Bronchial epithelial cell (primary cell): ENCODE results near the gene FBXL17. TPM values are rescaled to one million over a fixed set of nuclear protein-coding genes. Genes with fewer than 3 reads are reported as not detected.
A peak's percentile ranks its signal among the peaks of the same experiment; 100 is the strongest.

ENCODE experiments used
- DNase-seq: peaks from one replicate; pipeline ENCODE4 v3.0.0-alpha.2; 2010; ENCODE audit warnings: low read depth
- FAIRE-seq: peaks from 2 replicates; lab custom pipeline; 2011; peaks lifted over from hg19 to GRCh38; lab: Jason Lieb, UNC
- H3K27me3 ChIP-seq: 2 replicates; pipeline ENCODE4 v1.5.1; 2011; ENCODE audit warnings: low read length; ENCODE audit not compliant: control insufficient read depth, insufficient read depth
- H3K36me3 ChIP-seq: 2 replicates; pipeline ENCODE4 v1.5.1; 2011; ENCODE audit warnings: low read length; ENCODE audit not compliant: control insufficient read depth, insufficient read depth
- H3K4me3 ChIP-seq: 2 replicates; pipeline ENCODE4 v1.5.1; 2011; ENCODE audit warnings: mild to moderate bottlenecking, low read depth, low read length, control low read depth
- CTCF ChIP-seq: IDR thresholded peaks from 2 replicates; pipeline ENCODE4 v1.5.1; 2011; ENCODE audit warnings: mild to moderate bottlenecking, moderate library complexity, low read length, control low read depth, inconsistent platforms; ENCODE audit not compliant: insufficient read depth, severe bottlenecking
- total RNA-seq: library from RNA; depleted of rRNA; stranded (reverse); fragments of >200 nt; gene quantifications from 2 replicates; pipeline ENCODE4 v1.2.1, GENCODE V29; 2014

Gene FBXL17
- total RNA-seq, 1 donor from 2014 or later, result 6.6 TPM

DNA sequence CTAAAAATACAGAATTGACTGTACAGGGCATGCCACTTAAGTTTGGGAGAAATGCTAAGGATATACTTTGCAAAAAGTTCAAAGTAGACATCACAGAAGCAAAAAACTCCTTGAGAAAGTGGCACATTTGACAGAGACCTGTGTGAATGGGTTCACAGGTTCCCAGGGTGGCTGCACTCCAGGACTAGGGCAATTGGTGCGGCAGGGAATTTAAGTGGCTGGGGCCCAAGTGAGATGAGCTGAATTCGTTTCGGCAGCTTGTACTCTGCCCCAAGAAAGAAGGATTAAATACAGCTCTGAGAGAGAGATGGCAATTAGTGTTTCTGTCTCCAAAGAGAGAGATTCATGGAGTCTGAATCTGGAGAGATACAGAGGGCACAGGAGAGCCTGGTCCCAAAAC is 280.1 kb downstream of the FBXL17 start:
- no peaks in the 10 kb centered on the region for H3K27me3 ChIP-seq
- no peak for TF ChIP-seq CTCF
- no peak overlapping the region for H3K4me3 ChIP-seq
- no peak for DNase-seq
- H3K36me3 ChIP-seq, result no peaks in the 10 kb centered on the region
- FAIRE-seq, result no peak

DNA sequence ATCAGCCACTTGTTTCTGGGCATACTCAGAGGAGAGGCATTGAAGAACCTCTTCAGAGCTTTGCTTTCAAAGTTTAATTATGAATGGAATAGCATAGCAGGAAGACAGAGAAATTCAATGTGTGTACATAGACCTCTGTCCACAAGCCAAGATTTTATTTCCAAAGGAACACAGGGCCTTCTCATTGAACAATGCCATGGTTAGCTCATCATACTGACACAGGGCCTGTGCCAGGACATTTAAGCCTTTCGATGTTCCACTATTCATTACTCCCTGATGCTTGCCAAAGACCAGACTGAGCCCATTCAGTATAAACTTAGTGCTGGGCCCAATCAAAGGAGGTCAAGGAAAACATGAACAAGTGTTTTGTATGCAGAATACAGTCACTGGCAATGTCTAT is 280.8 kb downstream of the FBXL17 start:
- H3K27me3 ChIP-seq, result no peaks in the 10 kb centered on the region
- FAIRE-seq (no peak), DNase-seq (no peak)
- H3K36me3 ChIP-seq, result no peaks in the 10 kb centered on the region
- H3K4me3 ChIP-seq, result no peak overlapping the region
- TF ChIP-seq CTCF, result no peak

- H3K27me3 ChIP-seq, result no peaks in the 10 kb centered on the region
- DNase-seq (no peak), FAIRE-seq (no peak)
- no peaks in the 10 kb centered on the region for H3K36me3 ChIP-seq
- no peak for TF ChIP-seq CTCF
- no peak overlapping the region for H3K4me3 ChIP-seq
Measured at GRCh38 chr5:108094800-108095199, 287.1 kb downstream of the FBXL17 start.

DNA sequence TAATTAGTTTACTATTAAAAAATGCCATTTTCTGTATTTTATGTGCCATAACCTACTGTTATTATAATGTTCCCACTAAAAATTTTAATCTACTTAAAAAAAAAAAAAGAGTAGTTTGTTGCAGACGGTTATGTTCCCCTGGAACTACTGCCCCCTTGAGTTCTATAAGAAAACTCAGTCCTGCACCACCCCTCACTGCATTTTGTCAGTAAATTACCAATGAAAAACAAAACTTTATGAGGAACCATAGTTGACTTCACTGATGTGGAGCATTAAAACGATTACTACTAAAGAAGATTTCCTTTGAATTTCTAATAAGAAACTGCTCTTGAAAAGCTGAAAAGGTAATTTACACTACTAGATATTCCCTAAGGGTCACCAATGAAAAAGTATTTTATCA is 288.7 kb downstream of the FBXL17 start:
- FAIRE-seq, result no peak
- DNase-seq, result peak; percentile 11
- TF ChIP-seq CTCF, result peak; percentile 7
- H3K36me3 ChIP-seq, result no peaks in the 10 kb centered on the region
- no peaks in the 10 kb centered on the region for H3K27me3 ChIP-seq
- H3K4me3 ChIP-seq, result no peak overlapping the region

- H3K27me3 ChIP-seq, result no peaks in the 10 kb centered on the region
- H3K4me3 ChIP-seq, result no peak overlapping the region
- no peak for TF ChIP-seq CTCF
- no peaks in the 10 kb centered on the region for H3K36me3 ChIP-seq
- no peak for FAIRE-seq
- no peak for DNase-seq
Measured at GRCh38 chr5:108090946-108091345, 291.0 kb downstream of the FBXL17 start.

GRCh38 chr5:108084105-108084504 is 297.8 kb downstream of the FBXL17 start:
- peak; percentile 52 for DNase-seq
- no peak for FAIRE-seq

More at GRCh38 chr5:108084105-108084504, 297.8 kb downstream of the FBXL17 start:
- no peak for TF ChIP-seq CTCF
- Histone ChIP-seq H3K4me3 (no peak overlapping the region), H3K27me3 (no peaks in the 10 kb centered on the region), H3K36me3 (no peaks in the 10 kb centered on the region)
